Mesendoderm (in vitro differentiated cells): ENCODE measurements around the gene LRRC28.
A peak's percentile ranks its signal among the peaks of the same experiment; 100 is the strongest.

Experiments used
- DNase-seq: peaks from one replicate; pipeline ENCODE4 v3.0.0; 2013
- H2AK5ac ChIP-seq: 2 replicates; pipeline ENCODE4 v1.6.1; 2013; ENCODE audit warnings: low read length, inconsistent platforms
- H2BK120ac ChIP-seq: 2 replicates; pipeline ENCODE4 v1.6.1; 2013; ENCODE audit warnings: low read depth, mild to moderate bottlenecking, low read length, moderate library complexity, mixed read lengths
- H2BK15ac ChIP-seq: replicated peaks from 2 replicates; pipeline ENCODE4 v1.6.1; 2013; ENCODE audit warnings: low read depth, mild to moderate bottlenecking, moderate library complexity
- H2BK5ac ChIP-seq: 2 replicates; pipeline ENCODE4 v1.6.1; 2013; ENCODE audit warnings: low read length, inconsistent platforms
- H3K18ac ChIP-seq: 2 replicates; pipeline ENCODE4 v1.6.1; 2013; ENCODE audit warnings: mild to moderate bottlenecking, low read length, mixed read lengths
- H3K23ac ChIP-seq: one replicate; pipeline ENCODE4 v1.6.1; 2013; ENCODE audit warnings: low read length
- H3K27ac ChIP-seq: 2 replicates; pipeline ENCODE4 v1.5.1; 2013; ENCODE audit warnings: low read depth, mild to moderate bottlenecking, inconsistent platforms, low read length, moderate library complexity
- H3K27me3 ChIP-seq: 2 replicates; pipeline ENCODE4 v1.6.1; 2013; ENCODE audit warnings: low read length, control low read depth, mild to moderate bottlenecking, inconsistent platforms; ENCODE audit not compliant: insufficient read depth, poor library complexity
- H3K36me3 ChIP-seq: 2 replicates; pipeline ENCODE4 v1.6.1; 2013; ENCODE audit warnings: low read length, inconsistent platforms; ENCODE audit not compliant: control insufficient read depth, insufficient read depth
- H3K4ac ChIP-seq: one replicate; pipeline ENCODE4 v1.6.1; 2013; ENCODE audit warnings: low read depth, mild to moderate bottlenecking, low read length, moderate library complexity
- H3K4me1 ChIP-seq: 2 replicates; pipeline ENCODE4 v1.6.1; 2013; ENCODE audit warnings: low read depth, low read length, inconsistent platforms; ENCODE audit not compliant: control insufficient read depth
- H3K4me2 ChIP-seq: 2 replicates; pipeline ENCODE4 v1.6.1; 2013; ENCODE audit warnings: low read length
- H3K4me3 ChIP-seq: 2 replicates; pipeline ENCODE4 v1.5.1; 2013; ENCODE audit warnings: mild to moderate bottlenecking, low read length
- H3K56ac ChIP-seq: one replicate; pipeline ENCODE4 v1.6.1; 2013; ENCODE audit warnings: low read length
- H3K79me1 ChIP-seq: 2 replicates; pipeline ENCODE4 v1.6.1; 2013; ENCODE audit warnings: low read length, inconsistent platforms
- H3K79me2 ChIP-seq: 2 replicates; pipeline ENCODE4 v1.6.1; 2013; ENCODE audit warnings: mild to moderate bottlenecking, low read length; ENCODE audit not compliant: control insufficient read depth, insufficient read depth
- H3K9ac ChIP-seq: 2 replicates; pipeline ENCODE4 v1.6.1; 2013; ENCODE audit warnings: low read length, inconsistent platforms
- H4K5ac ChIP-seq: one replicate; pipeline ENCODE4 v1.6.1; 2013; ENCODE audit warnings: low read length
- H4K8ac ChIP-seq: one replicate; pipeline ENCODE4 v1.6.1; 2013; ENCODE audit warnings: low read depth, mild to moderate bottlenecking, control low read depth, low read length, moderate library complexity
- WGBS: extraction: QIAGEN DNeasy Blood & Tissue Kit; methylation state at CpG from one replicate; pipeline ENCODE4 v1.1.7; 2013; ENCODE audit warnings: low lambda C conversion rate, missing lambda C conversion rate; ENCODE audit not compliant: insufficient coverage; ENCODE audit errors: extremely low coverage; 5-methylcytosine and 5-hydroxymethylcytosine counted together

The LRRC28 gene

GRCh38 chr15:99241752-99242151 is 9.5 kb upstream of the LRRC28 start:
- Histone ChIP-seq H3K9ac (no peak overlapping the region), H3K79me1 (no peaks in the 10 kb centered on the region), H3K4me1 (no peaks in the 10 kb centered on the region), H3K27me3 (no peaks in the 10 kb centered on the region), H3K36me3 (no peaks in the 10 kb centered on the region), H3K4ac (no peak overlapping the region), H3K79me2 (no peaks in the 10 kb centered on the region), H3K18ac (no peak overlapping the region), H3K56ac (no peak overlapping the region), H4K8ac (no peak overlapping the region), H2AK5ac (no peak overlapping the region), H3K4me2 (no peak overlapping the region), H3K27ac (no peak overlapping the region), H3K23ac (no peak overlapping the region), H3K4me3 (no peak overlapping the region), H2BK15ac (no peak overlapping the region), H4K5ac (no peak overlapping the region), H2BK5ac (no peak overlapping the region), H2BK120ac (no peak overlapping the region)
- no CpG with 5 or more reads among the region's 9 CpGs for WGBS
- no peak for DNase-seq

- H3K9ac ChIP-seq: no peak overlapping the region
- H3K4ac ChIP-seq: no peak overlapping the region
- no peak overlapping the region for H2BK5ac ChIP-seq
- H3K79me1 ChIP-seq: peaks cover 4% of the 10 kb centered on the region
- H3K18ac ChIP-seq: no peak overlapping the region
- no peak overlapping the region for H4K5ac ChIP-seq
- H3K4me3 ChIP-seq: no peak overlapping the region
- no peak overlapping the region for H3K23ac ChIP-seq
- H3K36me3 ChIP-seq: no peaks in the 10 kb centered on the region
- peaks cover 2% of the 10 kb centered on the region for H3K4me1 ChIP-seq
- no peak overlapping the region for H2AK5ac ChIP-seq
- no CpG with 5 or more reads among the region's 4 CpGs for WGBS
- H2BK120ac ChIP-seq: no peak overlapping the region
- H4K8ac ChIP-seq: no peak overlapping the region
- no peak overlapping the region for H2BK15ac ChIP-seq
- no peak for DNase-seq
- peaks cover 5% of the 10 kb centered on the region for H3K79me2 ChIP-seq
- no peaks in the 10 kb centered on the region for H3K27me3 ChIP-seq
- no peak overlapping the region for H3K4me2 ChIP-seq
- H3K27ac ChIP-seq: no peak overlapping the region
- H3K56ac ChIP-seq: no peak overlapping the region
These were observed 7.0 kb upstream of the LRRC28 start for GRCh38 chr15:99244306-99244705.

GRCh38 chr15:99247062-99247461 is 4.2 kb upstream of the LRRC28 start:
- WGBS: no CpG with 5 or more reads among the region's 3 CpGs
- Histone ChIP-seq H3K4me3 (no peak overlapping the region), H3K27me3 (no peaks in the 10 kb centered on the region), H3K56ac (no peak overlapping the region), H3K23ac (no peak overlapping the region), H3K4me2 (no peak overlapping the region), H4K8ac (no peak overlapping the region), H3K4me1 (peaks cover 2% of the 10 kb centered on the region), H3K18ac (no peak overlapping the region), H3K27ac (no peak overlapping the region), H2BK120ac (no peak overlapping the region), H2BK5ac (no peak overlapping the region), H3K4ac (no peak overlapping the region), H4K5ac (no peak overlapping the region), H3K79me1 (peaks cover 4% of the 10 kb centered on the region), H3K9ac (no peak overlapping the region), H2AK5ac (no peak overlapping the region), H3K36me3 (no peaks in the 10 kb centered on the region), H2BK15ac (no peak overlapping the region), H3K79me2 (peaks cover 5% of the 10 kb centered on the region)
- DNase-seq: no peak

GRCh38 chr15:99248000-99248715 is 3.1 kb upstream of the LRRC28 start:
- no peaks in the 10 kb centered on the region for H3K36me3 ChIP-seq
- H3K27me3 ChIP-seq: no peaks in the 10 kb centered on the region
- peaks cover 4% of the 10 kb centered on the region for H3K79me1 ChIP-seq
- H2BK5ac ChIP-seq: no peak overlapping the region
- DNase-seq: no peak
- no peak overlapping the region for H4K8ac ChIP-seq
- H4K5ac ChIP-seq: no peak overlapping the region
- WGBS: no CpG with 5 or more reads among the region's 7 CpGs
- no peak overlapping the region for H3K4ac ChIP-seq
- H2BK15ac ChIP-seq: no peak overlapping the region
- peak overlapping the region; percentile 12 for H3K4me3 ChIP-seq
- H2BK120ac ChIP-seq: no peak overlapping the region
- peak overlapping the region; percentile 51 for H3K9ac ChIP-seq
- peaks cover 5% of the 10 kb centered on the region for H3K79me2 ChIP-seq
- H2AK5ac ChIP-seq: no peak overlapping the region
- no peak overlapping the region for H3K27ac ChIP-seq
- peak overlapping the region; percentile 67 for H3K4me2 ChIP-seq
- H3K56ac ChIP-seq: peak overlapping the region; percentile 57
- H3K4me1 ChIP-seq: peaks cover 2% of the 10 kb centered on the region
- H3K18ac ChIP-seq: no peak overlapping the region
- H3K23ac ChIP-seq: no peak overlapping the region

- Histone ChIP-seq H2BK5ac (no peak within 1 kb of the TSS), H3K4me2 (peak within 1 kb of the TSS; percentile 67), H3K4me1 (peaks cover 2% of the 10 kb centered on the region), H3K36me3 (no peaks in the 10 kb centered on the region), H3K27ac (no peak within 1 kb of the TSS), H4K5ac (no peak within 1 kb of the TSS), H3K4me3 (peak within 1 kb of the TSS; percentile 43), H2AK5ac (no peak within 1 kb of the TSS), H3K56ac (peak within 1 kb of the TSS; percentile 75), H3K9ac (peak within 1 kb of the TSS; percentile 70), H3K79me2 (peaks cover 5% of the 10 kb centered on the region), H3K79me1 (peaks cover 4% of the 10 kb centered on the region), H3K18ac (no peak within 1 kb of the TSS), H2BK15ac (no peak within 1 kb of the TSS), H3K23ac (no peak within 1 kb of the TSS), H3K4ac (peak within 1 kb of the TSS; percentile 0), H2BK120ac (peak within 1 kb of the TSS; percentile 48), H4K8ac (no peak within 1 kb of the TSS), H3K27me3 (no peaks in the 10 kb centered on the region)
- no CpG with 5 or more reads among the region's 14 CpGs for WGBS
- peak; percentile 92 for DNase-seq
These were observed 1.9 kb upstream of the LRRC28 start, which contains the start of gene TTC23 for GRCh38 chr15:99249270-99249841. Gene TTC23 (minus strand): TSS chr15:99249581. CDS start chr15:99228712, 20,869 bp downstream.
